CD4-positive, alpha-beta T cell treated with Interleukin-17A for 1 hour (primary cell): ENCODE results near the gene DNAH3.
A peak's percentile ranks its signal among the peaks of the same experiment; 100 is the strongest.
"Not testable (repeated sequence)": the region's sequence is repeated elsewhere in the genome, so short reads cannot be mapped to it uniquely, and the experiment has no call there.

Source experiments
- DNase-seq: peaks from one replicate; pipeline ENCODE4 v3.0.0-alpha.2; 2020

Gene DNAH3

GRCh38 chr16:20984019-20984418 is 166.6 kb downstream of the DNAH3 start:
- DNase-seq, result no peak

- DNase-seq, result no peak
These were observed 174.1 kb downstream of the DNAH3 start for GRCh38 chr16:20976576-20976975.

- not testable (repeated sequence) for DNase-seq
These were observed 177.4 kb downstream of the DNAH3 start for GRCh38 chr16:20973201-20973600.

GRCh38 chr16:20971401-20971800 is 179.2 kb downstream of the DNAH3 start:
- no peak for DNase-seq

- DNase-seq, result no peak
These were observed 181.3 kb downstream of the DNAH3 start for GRCh38 chr16:20969386-20969785.

- no peak for DNase-seq
These were observed 181.9 kb downstream of the DNAH3 start for GRCh38 chr16:20968765-20969164.

GRCh38 chr16:20960899-20961298 is 189.7 kb downstream of the DNAH3 start:
- DNase-seq, result no peak

- no peak for DNase-seq
These were observed 193.5 kb downstream of the DNAH3 start for GRCh38 chr16:20957153-20957552.

GRCh38 chr16:20956319-20956718 is 194.3 kb downstream of the DNAH3 start:
- no peak for DNase-seq

GRCh38 chr16:20954574-20954973 is 196.1 kb downstream of the DNAH3 start:
- no peak for DNase-seq

GRCh38 chr16:20952139-20952920 is 198.3 kb downstream of the DNAH3 start:
- DNase-seq, result no peak

GRCh38 chr16:20950294-20950693 is 200.4 kb downstream of the DNAH3 start:
- no peak for DNase-seq

- no peak for DNase-seq
These were observed 201.0 kb downstream of the DNAH3 start for GRCh38 chr16:20949660-20950059.

GRCh38 chr16:20948444-20948843 is 202.2 kb downstream of the DNAH3 start:
- DNase-seq, result no peak

- DNase-seq, result no peak
These were observed 204.5 kb downstream of the DNAH3 start for GRCh38 chr16:20946015-20946629.

GRCh38 chr16:20945575-20945875 is 205.1 kb downstream of the DNAH3 start:
- not testable (repeated sequence) for DNase-seq

- DNase-seq, result peak; percentile 28
These were observed 205.6 kb downstream of the DNAH3 start for GRCh38 chr16:20944861-20945574.

- DNase-seq, result no peak
These were observed 208.4 kb downstream of the DNAH3 start for GRCh38 chr16:20942256-20942655.

GRCh38 chr16:20941636-20941926 is 209.1 kb downstream of the DNAH3 start:
- DNase-seq, result no peak

- DNase-seq, result no peak
These were observed 209.6 kb downstream of the DNAH3 start for GRCh38 chr16:20940871-20941635.

GRCh38 chr16:20939611-20940010 is 211.0 kb downstream of the DNAH3 start:
- no peak for DNase-seq

- no peak for DNase-seq
These were observed 212.2 kb downstream of the DNAH3 start for GRCh38 chr16:20938426-20938825.

GRCh38 chr16:20937736-20938135 is 212.9 kb downstream of the DNAH3 start:
- DNase-seq, result no peak

GRCh38 chr16:20933589-20933988 is 217.1 kb downstream of the DNAH3 start:
- no peak for DNase-seq
